ENCODE measurements around the gene MELTF.

The MELTF gene

DNA sequence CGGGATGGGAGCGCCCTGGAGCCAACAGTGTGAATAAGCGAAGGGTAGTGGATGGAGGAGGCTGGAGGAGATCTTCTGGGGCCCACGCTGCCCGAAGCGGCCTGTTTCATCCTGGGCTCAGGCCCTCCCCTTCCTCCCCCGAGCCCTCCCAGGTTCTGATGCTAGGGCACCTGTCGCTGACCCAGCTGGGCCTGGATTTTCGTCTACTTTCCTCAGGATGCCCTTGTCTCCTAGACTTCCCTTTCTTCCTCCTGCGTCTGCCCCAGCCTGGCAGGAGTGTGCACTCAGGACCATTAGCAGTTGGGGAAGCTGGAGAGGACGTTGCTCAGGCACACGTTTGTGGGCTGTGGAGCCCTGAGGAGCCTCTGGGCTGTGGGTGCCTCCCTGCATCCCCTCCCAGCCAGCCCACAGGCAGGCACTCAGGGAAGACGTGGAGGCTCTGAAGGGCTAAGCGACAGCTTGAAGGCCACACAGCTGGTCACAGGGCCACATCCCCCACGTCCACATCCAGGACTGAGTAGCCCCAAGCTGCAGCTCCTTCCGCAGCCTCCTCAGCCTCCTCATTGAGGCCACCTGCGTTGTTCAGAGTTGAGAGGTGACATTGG, 37.1 kb downstream of the MELTF start:
- H3K4me3 ChIP-seq (ENCODE audit: low read length): no peak overlapping the region
- no peak overlapping the region for H3K27ac ChIP-seq (ENCODE audit: low read length)
- WGBS (ENCODE audit: insufficient coverage, insufficient read length): no CpG with 5 or more reads among the region's 17 CpGs
- DNase-seq (ENCODE audit: low read depth, low spot score): no peak
- H3K27me3 ChIP-seq (ENCODE audit: control insufficient read depth, insufficient read depth, low read length): no peaks in the 10 kb centered on the region
- no peaks in the 10 kb centered on the region for H3K36me3 ChIP-seq (ENCODE audit: control insufficient read depth, insufficient read depth, low read length)
- H3K9me3 ChIP-seq (ENCODE audit: control insufficient read depth, insufficient read depth, low read length): no peaks in the 10 kb centered on the region
- H3K4me1 ChIP-seq (ENCODE audit: control insufficient read depth, insufficient read depth, low read length): peaks cover 1% of the 10 kb centered on the region; the same call in 1 of the 2 replicates

DNA sequence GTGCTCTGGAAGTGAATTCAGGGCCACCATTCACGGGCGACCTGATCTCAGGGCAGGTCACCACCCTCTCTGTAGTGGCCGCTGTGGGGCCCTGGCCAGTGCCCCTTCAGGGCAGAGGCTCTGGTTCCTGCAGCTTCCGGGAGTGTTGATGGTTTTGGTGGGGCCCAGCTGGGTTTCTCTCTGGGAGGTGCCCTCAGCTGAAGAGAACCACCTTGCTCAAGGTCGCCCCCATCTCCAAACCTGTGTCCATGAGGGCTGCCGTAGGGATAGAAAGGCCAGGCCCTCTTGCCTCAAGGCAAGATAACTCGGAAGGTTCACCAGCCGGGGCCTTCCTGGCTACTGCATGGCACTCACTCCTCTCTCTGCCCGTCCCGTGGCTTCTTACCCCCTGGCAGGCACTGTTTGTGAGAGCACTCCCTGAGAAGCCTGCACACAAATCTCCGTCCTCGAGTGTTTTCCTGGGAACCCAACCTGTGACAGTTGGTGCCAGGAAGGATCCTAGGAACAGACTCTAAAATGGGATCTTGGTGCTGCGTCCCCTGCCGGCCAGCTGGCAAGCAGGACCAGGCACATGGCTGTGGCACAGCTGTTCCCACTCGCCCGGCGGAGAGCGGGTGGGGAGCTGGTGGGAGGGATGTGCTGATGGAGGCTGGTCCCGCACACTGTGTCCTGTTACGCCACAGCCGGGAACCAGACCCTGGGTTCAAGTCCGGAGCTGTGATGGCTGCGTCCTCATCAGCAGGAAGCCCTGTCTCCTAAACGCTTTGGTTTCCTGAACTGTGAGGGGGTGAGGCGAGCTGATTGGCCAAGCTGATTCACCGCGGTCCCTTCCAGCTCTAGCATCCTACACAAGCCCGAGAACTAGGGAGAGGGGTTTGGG, 37.8 kb downstream of the MELTF start:
- no peaks in the 10 kb centered on the region for H3K36me3 ChIP-seq (ENCODE audit: control insufficient read depth, insufficient read depth, low read length)
- H3K9me3 ChIP-seq (ENCODE audit: control insufficient read depth, insufficient read depth, low read length): no peaks in the 10 kb centered on the region
- no peak for DNase-seq (ENCODE audit: low read depth, low spot score)
- WGBS (ENCODE audit: insufficient coverage, insufficient read length): no CpG with 5 or more reads among the region's 28 CpGs
- H3K4me1 ChIP-seq (ENCODE audit: control insufficient read depth, insufficient read depth, low read length): peaks cover 1% of the 10 kb centered on the region; the same call in 1 of the 2 replicates
- no peaks in the 10 kb centered on the region for H3K27me3 ChIP-seq (ENCODE audit: control insufficient read depth, insufficient read depth, low read length)
- no peak overlapping the region for H3K27ac ChIP-seq (ENCODE audit: low read length)
- H3K4me3 ChIP-seq (ENCODE audit: low read length): no peak overlapping the region

DNA sequence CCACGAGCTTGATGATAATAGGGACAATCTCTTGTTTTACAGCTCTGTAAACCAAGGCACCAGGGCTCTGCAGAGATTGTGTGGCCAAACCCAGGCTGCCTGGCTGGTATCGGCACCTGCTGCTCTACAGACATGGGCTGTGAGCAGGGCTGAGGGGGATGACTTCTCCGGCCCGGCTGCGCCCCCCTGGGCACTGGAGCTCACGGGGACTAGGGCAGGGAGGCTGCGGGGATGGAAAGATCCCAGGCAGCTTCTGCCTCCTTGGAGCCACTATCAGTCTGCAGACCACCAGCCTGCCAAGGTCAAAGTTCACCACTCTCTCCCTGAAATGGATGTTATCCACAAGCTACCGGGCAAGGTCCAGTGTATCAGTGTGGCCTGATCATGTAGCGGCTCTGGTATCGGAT, 39.0 kb downstream of the MELTF start:
- Histone ChIP-seq H3K36me3 (ENCODE audit: control insufficient read depth, insufficient read depth, low read length) (no peaks in the 10 kb centered on the region), H3K27me3 (ENCODE audit: control insufficient read depth, insufficient read depth, low read length) (no peaks in the 10 kb centered on the region), H3K9me3 (ENCODE audit: control insufficient read depth, insufficient read depth, low read length) (no peaks in the 10 kb centered on the region), H3K4me1 (ENCODE audit: control insufficient read depth, insufficient read depth, low read length) (peaks cover 1% of the 10 kb centered on the region; the same call in 1 of the 2 replicates), H3K27ac (ENCODE audit: low read length) (no peak overlapping the region), H3K4me3 (ENCODE audit: low read length) (no peak overlapping the region)
- WGBS (ENCODE audit: insufficient coverage, insufficient read length): no CpG with 5 or more reads among the region's 10 CpGs
- DNase-seq (ENCODE audit: low read depth, low spot score): no peak

DNA sequence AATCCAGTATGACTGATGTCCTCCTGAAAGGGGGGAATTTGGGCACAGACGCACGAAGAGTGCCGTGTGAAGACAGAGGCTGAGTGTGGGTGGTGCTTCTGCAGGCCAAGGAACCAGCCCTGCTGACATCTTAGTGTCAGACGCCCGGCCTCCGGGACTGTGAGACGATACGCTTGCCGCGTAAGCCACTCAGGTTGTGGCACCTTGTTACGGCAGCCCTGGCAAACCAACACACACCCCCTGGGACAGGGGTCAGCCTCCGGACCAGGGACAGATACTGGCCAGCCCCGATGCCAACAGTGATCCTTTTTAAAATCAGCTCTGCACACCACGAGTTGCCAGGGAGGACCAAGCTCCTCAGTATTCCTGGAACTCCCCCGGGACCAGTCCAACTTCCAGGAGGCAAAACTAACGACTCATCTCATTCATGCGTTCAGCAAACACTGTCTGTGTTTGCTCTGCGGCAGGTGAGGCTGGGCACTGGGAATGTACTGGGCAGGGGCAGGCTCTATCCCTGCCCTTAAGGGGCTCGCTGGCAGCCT, 39.8 kb downstream of the MELTF start:
- H3K4me3 ChIP-seq (ENCODE audit: low read length): no peak overlapping the region
- DNase-seq (ENCODE audit: low read depth, low spot score): no peak
- no peak overlapping the region for H3K27ac ChIP-seq (ENCODE audit: low read length)
- no CpG with 5 or more reads among the region's 19 CpGs for WGBS (ENCODE audit: insufficient coverage, insufficient read length)
- H3K36me3 ChIP-seq (ENCODE audit: control insufficient read depth, insufficient read depth, low read length): no peaks in the 10 kb centered on the region
- H3K27me3 ChIP-seq (ENCODE audit: control insufficient read depth, insufficient read depth, low read length): no peaks in the 10 kb centered on the region
- H3K9me3 ChIP-seq (ENCODE audit: control insufficient read depth, insufficient read depth, low read length): no peaks in the 10 kb centered on the region
- peaks cover 1% of the 10 kb centered on the region; the same call in 1 of the 2 replicates for H3K4me1 ChIP-seq (ENCODE audit: control insufficient read depth, insufficient read depth, low read length)

GRCh38 chr3:196988241-196989029, 41.2 kb downstream of the MELTF start:
- WGBS (ENCODE audit: insufficient coverage, insufficient read length): no CpG with 5 or more reads among the region's 12 CpGs
- Histone ChIP-seq H3K27ac (ENCODE audit: low read length) (no peak overlapping the region), H3K4me1 (ENCODE audit: control insufficient read depth, insufficient read depth, low read length) (no peaks in the 10 kb centered on the region), H3K9me3 (ENCODE audit: control insufficient read depth, insufficient read depth, low read length) (no peaks in the 10 kb centered on the region), H3K36me3 (ENCODE audit: control insufficient read depth, insufficient read depth, low read length) (no peaks in the 10 kb centered on the region), H3K27me3 (ENCODE audit: control insufficient read depth, insufficient read depth, low read length) (no peaks in the 10 kb centered on the region), H3K4me3 (ENCODE audit: low read length) (no peak overlapping the region)
- DNase-seq (ENCODE audit: low read depth, low spot score): no peak

- H3K9me3 ChIP-seq (ENCODE audit: control insufficient read depth, insufficient read depth, low read length): no peaks in the 10 kb centered on the region
- DNase-seq (ENCODE audit: low read depth, low spot score): no peak
- no peak overlapping the region for H3K27ac ChIP-seq (ENCODE audit: low read length)
- no CpG with 5 or more reads among the region's 10 CpGs for WGBS (ENCODE audit: insufficient coverage, insufficient read length)
- no peaks in the 10 kb centered on the region for H3K36me3 ChIP-seq (ENCODE audit: control insufficient read depth, insufficient read depth, low read length)
- no peaks in the 10 kb centered on the region for H3K27me3 ChIP-seq (ENCODE audit: control insufficient read depth, insufficient read depth, low read length)
- H3K4me1 ChIP-seq (ENCODE audit: control insufficient read depth, insufficient read depth, low read length): no peaks in the 10 kb centered on the region
- H3K4me3 ChIP-seq (ENCODE audit: low read length): no peak overlapping the region
These were observed 42.6 kb downstream of the MELTF start for GRCh38 chr3:196987022-196987421.

DNA sequence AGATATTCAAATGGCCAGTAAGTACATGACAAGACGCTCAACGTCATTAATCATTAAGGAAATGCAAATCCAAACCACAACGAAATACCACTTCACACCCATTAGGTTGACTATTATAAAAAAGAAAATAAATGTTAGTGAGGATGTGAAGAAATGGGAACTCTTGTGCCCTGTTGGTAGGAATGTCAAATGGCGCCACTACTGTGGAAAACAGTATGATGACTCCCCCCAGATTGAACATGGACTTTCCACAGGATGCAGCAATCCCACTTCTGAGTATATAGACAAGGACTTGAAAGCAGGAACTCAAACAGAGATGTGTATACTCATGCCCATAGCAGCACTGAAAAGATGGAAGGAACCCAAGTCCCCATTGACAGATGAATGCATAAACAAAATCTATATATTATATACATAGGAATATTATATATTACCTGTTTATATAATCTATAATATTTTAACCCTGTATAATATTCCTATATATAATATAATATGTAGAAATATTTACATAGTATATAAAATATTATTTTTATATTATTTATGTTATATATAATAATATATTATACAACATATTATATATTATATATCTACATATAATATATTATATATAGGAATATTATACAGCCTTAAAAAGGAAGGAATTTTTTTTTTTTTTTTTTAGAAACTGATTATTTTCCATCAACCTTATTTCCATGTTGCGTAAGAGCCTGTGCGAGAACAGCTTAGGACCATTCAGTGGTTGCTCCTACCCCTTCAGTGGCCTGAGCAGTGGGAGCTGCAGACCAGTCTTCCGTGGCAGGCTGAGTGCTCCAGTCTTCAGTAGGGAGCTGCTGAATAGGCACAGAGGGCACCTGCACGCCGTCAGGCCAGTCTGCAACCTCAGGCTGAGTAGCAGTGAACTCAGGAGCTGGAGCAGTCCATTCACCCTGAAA, 43.4 kb downstream of the MELTF start:
- no peak for DNase-seq (ENCODE audit: low read depth, low spot score)
- no CpG with 5 or more reads among the region's 9 CpGs for WGBS (ENCODE audit: insufficient coverage, insufficient read length)
- Histone ChIP-seq H3K27ac (ENCODE audit: low read length) (no peak overlapping the region), H3K27me3 (ENCODE audit: control insufficient read depth, insufficient read depth, low read length) (no peaks in the 10 kb centered on the region), H3K9me3 (ENCODE audit: control insufficient read depth, insufficient read depth, low read length) (no peaks in the 10 kb centered on the region), H3K4me3 (ENCODE audit: low read length) (no peak overlapping the region), H3K36me3 (ENCODE audit: control insufficient read depth, insufficient read depth, low read length) (no peaks in the 10 kb centered on the region), H3K4me1 (ENCODE audit: control insufficient read depth, insufficient read depth, low read length) (no peaks in the 10 kb centered on the region)

DNA sequence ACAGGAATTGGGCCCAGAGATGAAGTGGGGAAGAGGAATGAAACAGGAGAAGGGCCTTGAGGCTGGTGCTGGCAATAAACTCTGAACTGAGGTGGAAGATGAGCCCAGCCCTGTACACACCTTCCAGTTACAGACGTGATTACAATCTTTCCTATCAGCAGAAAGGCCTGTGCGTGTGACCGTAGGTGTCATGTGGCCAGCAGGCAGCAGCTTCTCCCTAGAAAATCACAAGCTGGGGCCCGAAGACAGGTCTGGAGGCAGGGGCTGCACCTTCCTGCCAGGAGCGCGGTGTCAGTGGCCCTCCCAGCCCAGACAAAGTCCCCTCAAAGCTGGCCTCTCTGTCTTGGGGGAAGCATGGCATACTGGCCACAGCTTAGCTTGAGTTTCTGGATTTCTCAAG, 44.3 kb downstream of the MELTF start:
- Histone ChIP-seq H3K4me1 (ENCODE audit: control insufficient read depth, insufficient read depth, low read length) (no peaks in the 10 kb centered on the region), H3K36me3 (ENCODE audit: control insufficient read depth, insufficient read depth, low read length) (no peaks in the 10 kb centered on the region), H3K27me3 (ENCODE audit: control insufficient read depth, insufficient read depth, low read length) (no peaks in the 10 kb centered on the region), H3K4me3 (ENCODE audit: low read length) (no peak overlapping the region), H3K27ac (ENCODE audit: low read length) (no peak overlapping the region), H3K9me3 (ENCODE audit: control insufficient read depth, insufficient read depth, low read length) (no peaks in the 10 kb centered on the region)
- WGBS (ENCODE audit: insufficient coverage, insufficient read length): no CpG with 5 or more reads among the region's 6 CpGs
- DNase-seq (ENCODE audit: low read depth, low spot score): no peak

- no peaks in the 10 kb centered on the region for H3K9me3 ChIP-seq (ENCODE audit: control insufficient read depth, insufficient read depth, low read length)
- H3K36me3 ChIP-seq (ENCODE audit: control insufficient read depth, insufficient read depth, low read length): no peaks in the 10 kb centered on the region
- no CpG with 5 or more reads among the region's 1 CpG for WGBS (ENCODE audit: insufficient coverage, insufficient read length)
- no peak overlapping the region for H3K4me3 ChIP-seq (ENCODE audit: low read length)
- DNase-seq (ENCODE audit: low read depth, low spot score): no peak
- no peaks in the 10 kb centered on the region for H3K27me3 ChIP-seq (ENCODE audit: control insufficient read depth, insufficient read depth, low read length)
- peaks cover 1% of the 10 kb centered on the region; the same call in 1 of the 2 replicates for H3K4me1 ChIP-seq (ENCODE audit: control insufficient read depth, insufficient read depth, low read length)
- H3K27ac ChIP-seq (ENCODE audit: low read length): no peak overlapping the region
These were observed 46.4 kb downstream of the MELTF start for GRCh38 chr3:196983186-196983585.
